ENCODE data around the gene GNA12. TPM values are rescaled to one million over a fixed set of nuclear protein-coding genes. Genes with fewer than 3 reads are reported as not detected.

Gene GNA12
- total and polyA plus RNA-seq, 2 of the 4 experiments (the other 2 are of a cell fraction), result 14.3 to 93.9 TPM

GRCh38 chr7:2873686-2874551, 29.8 kb upstream of the GNA12 start:
- H3K4me3 ChIP-seq (ENCODE audit: insufficient read depth, low read depth, low read length), result no peak overlapping the region
- H2AK5ac ChIP-seq (ENCODE audit: low read depth, low read length), result peak overlapping the region; percentile 94
- DNase-seq (peak; percentile 95), ATAC-seq (ENCODE audit: low read depth) (peak; percentile 91)
- no peaks in the 10 kb centered on the region for H3K27me3 ChIP-seq (ENCODE audit: control insufficient read depth, insufficient read depth, low read length)
- BruUV-seq (replicated peaks), result no TSS peak
- peak overlapping the region; percentile 82 for H2AFZ ChIP-seq (replicated peaks; ENCODE audit: low read length, poor library complexity)
- H2BK15ac ChIP-seq (ENCODE audit: low read depth, low read length), result peak overlapping the region; percentile 32; the same call in 1 of the 3 replicates
- H3K4me2 ChIP-seq (ENCODE audit: low read depth, low read length), result peak overlapping the region; percentile 22
- WGBS, 2 experiments (ENCODE audit: extremely low coverage in 2 of 2, insufficient read length in 1 of 2), result no CpG with 5 or more reads among the region's 7 CpGs
- peak overlapping the region; percentile 100 for H4K91ac ChIP-seq (ENCODE audit: insufficient read depth, low read depth, low read length)
- peak overlapping the region; percentile 71 for H3K9ac ChIP-seq (ENCODE audit: low read depth, low read length)
- H3K27ac ChIP-seq (ENCODE audit: insufficient read depth, low read length), result peak overlapping the region; percentile 94
- H2AK9ac ChIP-seq (replicated peaks; ENCODE audit: low read depth, low read length, poor library complexity), result peak overlapping the region; percentile 90
- H3K9me3 ChIP-seq (ENCODE audit: control insufficient read depth, insufficient read depth, low read length), result no peaks in the 10 kb centered on the region
- H2BK120ac ChIP-seq (ENCODE audit: low read depth, low read length), result peak overlapping the region; percentile 100
- dilution Hi-C loops (cut with HindIII; ENCODE audit: low sequenced_read_pairs, unreplicated experiment) (no loop called here), intact Hi-C loops (cut with micrococcal nuclease) (no loop called here), in situ Hi-C loops (cut with MboI; ENCODE audit: low sequenced_read_pairs) (loop anchor here (25.0 kb wide), 2 partner anchors 1763 to 1888 kb away; no protein-coding TSS in a partner anchor)
- H2BK5ac ChIP-seq (ENCODE audit: low read depth, low read length, poor library complexity, severe bottlenecking), result peak overlapping the region; percentile 100
- peaks cover 9% of the 10 kb centered on the region for H4K20me1 ChIP-seq (ENCODE audit: insufficient read depth, low read length)
- no peaks in the 10 kb centered on the region for H3K36me3 ChIP-seq (ENCODE audit: control insufficient read depth, insufficient read depth, low read length)
- H3K23ac ChIP-seq (ENCODE audit: low read depth, low read length), result peak overlapping the region; percentile 98
- H3K79me1 ChIP-seq (ENCODE audit: low read depth in 1 of 2, low read length in 2 of 2), result no peaks in the 10 kb centered on the region
- peak overlapping the region; percentile 92 for H4K5ac ChIP-seq (ENCODE audit: low read depth, low read length)
- H3K18ac ChIP-seq (ENCODE audit: low read depth, low read length), result peak overlapping the region; percentile 95
- H3K4me1 ChIP-seq (ENCODE audit: control insufficient read depth, insufficient read depth, low read length), result peaks cover 6% of the 10 kb centered on the region
- H3K4ac ChIP-seq (ENCODE audit: low read depth, low read length), result peak overlapping the region; percentile 100
- peak overlapping the region; percentile 99 for H3K56ac ChIP-seq (ENCODE audit: extremely low read depth, insufficient read depth, low read length)
- H3K14ac ChIP-seq (replicated peaks; ENCODE audit: low read depth, low read length), result peak overlapping the region; percentile 99
- H4K8ac ChIP-seq (ENCODE audit: low read depth in 2 of 2, low read length in 2 of 2), result peak overlapping the region; percentile 65 to 96
- peaks cover 26% of the 10 kb centered on the region for H3K9me1 ChIP-seq (ENCODE audit: insufficient read depth, low read length)
- CTCF ChIA-PET, result no interaction called here
- POLR2A ChIA-PET (ENCODE audit: unreplicated experiment), result interaction anchor here (0.5 kb wide), 1 partner anchor 22 kb away, joined by 4 read pairs; no protein-coding TSS in a partner anchor
- H2BK20ac ChIP-seq (ENCODE audit: low read depth, low read length), result peak overlapping the region; percentile 100
- TF ChIP-seq RFX5 (IDR thresholded peaks at IDR 0.05; ENCODE audit: low read depth, low read length) (0 out of 2 replicates have a peak, but pooled peaks have one; percentile 34), MAZ (IDR thresholded peaks at IDR 0.05; ENCODE audit: borderline replicate concordance, low read depth, low read length) (no peak; the same call in 1 of the 2 replicates), MAFK (IDR thresholded peaks at IDR 0.05; ENCODE audit: low read depth, low read length) (no peak), SMC3 (IDR thresholded peaks at IDR 0.05; ENCODE audit: low read depth, low read length) (no peak), RCOR1 (IDR thresholded peaks at IDR 0.05; ENCODE audit: insufficient replicate concordance, low read length) (peak; percentile 17), MXI1 (IDR thresholded peaks at IDR 0.05; ENCODE audit: borderline replicate concordance, low read depth, low read length) (no peak), RAD21 (IDR thresholded peaks at IDR 0.05; ENCODE audit: low read length) (no peak), CEBPB (IDR thresholded peaks at IDR 0.05; ENCODE audit: low read depth, low read length) (no peak), BHLHE40 (IDR thresholded peaks at IDR 0.05; ENCODE audit: low read depth, low read length) (no peak), USF2 (IDR thresholded peaks at IDR 0.05; ENCODE audit: low read depth, low read length) (no peak), NFE2L2 (IDR thresholded peaks at IDR 0.05; ENCODE audit: low read depth, low read length) (no peak), CHD1 (IDR thresholded peaks at IDR 0.05; ENCODE audit: low read depth, low read length) (no peak), POLR2A (IDR thresholded peaks at IDR 0.05; ENCODE audit: low read depth, low read length) (peak; percentile 100), FOS (IDR thresholded peaks at IDR 0.05; ENCODE audit: low read depth, low read length) (peak; percentile 16; the same call in 1 of the 2 replicates)
- TF ChIP-seq, protein P1, sequence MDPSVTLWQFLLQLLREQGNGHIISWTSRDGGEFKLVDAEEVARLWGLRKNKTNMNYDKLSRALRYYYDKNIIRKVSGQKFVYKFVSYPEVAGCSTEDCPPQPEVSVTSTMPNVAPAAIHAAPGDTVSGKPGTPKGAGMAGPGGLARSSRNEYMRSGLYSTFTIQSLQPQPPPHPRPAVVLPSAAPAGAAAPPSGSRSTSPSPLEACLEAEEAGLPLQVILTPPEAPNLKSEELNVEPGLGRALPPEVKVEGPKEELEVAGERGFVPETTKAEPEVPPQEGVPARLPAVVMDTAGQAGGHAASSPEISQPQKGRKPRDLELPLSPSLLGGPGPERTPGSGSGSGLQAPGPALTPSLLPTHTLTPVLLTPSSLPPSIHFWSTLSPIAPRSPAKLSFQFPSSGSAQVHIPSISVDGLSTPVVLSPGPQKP (IDR thresholded peaks at IDR 0.05; ENCODE audit: borderline replicate concordance, low read depth, low read length), result no peak

All from IMR-90 (cell line).